GM12872 (cell line): ENCODE results near the gene CD83.

Experiments used
- TF ChIP-seq, protein P1 (sequence below): IDR thresholded peaks from 3 replicates; pipeline ENCODE4 v1.5.1; 2011; ENCODE audit warnings: low read depth, mild to moderate bottlenecking, low read length, moderate library complexity; ENCODE audit not compliant: insufficient read depth

The CD83 gene

DNA sequence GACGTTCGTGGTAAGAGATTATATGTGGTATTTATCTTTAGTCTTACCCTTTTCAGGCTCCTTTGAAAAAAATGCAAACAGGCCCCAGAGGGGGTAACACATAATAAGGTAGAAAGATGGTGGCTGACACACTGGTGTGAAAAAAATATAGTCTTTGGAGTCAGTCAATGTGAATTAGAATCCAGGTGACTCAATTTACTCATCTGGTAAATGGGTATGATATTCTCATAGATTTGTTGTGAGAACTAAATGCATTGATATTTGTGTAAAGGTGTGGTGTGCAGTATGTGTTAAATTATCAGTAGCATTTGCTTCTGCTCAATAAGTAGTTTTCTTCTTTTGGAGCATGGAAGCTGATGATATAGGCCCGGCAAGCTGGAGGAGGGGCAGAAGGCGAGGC is 25.7 kb downstream of the CD83 start:
- TF ChIP-seq, protein P1, sequence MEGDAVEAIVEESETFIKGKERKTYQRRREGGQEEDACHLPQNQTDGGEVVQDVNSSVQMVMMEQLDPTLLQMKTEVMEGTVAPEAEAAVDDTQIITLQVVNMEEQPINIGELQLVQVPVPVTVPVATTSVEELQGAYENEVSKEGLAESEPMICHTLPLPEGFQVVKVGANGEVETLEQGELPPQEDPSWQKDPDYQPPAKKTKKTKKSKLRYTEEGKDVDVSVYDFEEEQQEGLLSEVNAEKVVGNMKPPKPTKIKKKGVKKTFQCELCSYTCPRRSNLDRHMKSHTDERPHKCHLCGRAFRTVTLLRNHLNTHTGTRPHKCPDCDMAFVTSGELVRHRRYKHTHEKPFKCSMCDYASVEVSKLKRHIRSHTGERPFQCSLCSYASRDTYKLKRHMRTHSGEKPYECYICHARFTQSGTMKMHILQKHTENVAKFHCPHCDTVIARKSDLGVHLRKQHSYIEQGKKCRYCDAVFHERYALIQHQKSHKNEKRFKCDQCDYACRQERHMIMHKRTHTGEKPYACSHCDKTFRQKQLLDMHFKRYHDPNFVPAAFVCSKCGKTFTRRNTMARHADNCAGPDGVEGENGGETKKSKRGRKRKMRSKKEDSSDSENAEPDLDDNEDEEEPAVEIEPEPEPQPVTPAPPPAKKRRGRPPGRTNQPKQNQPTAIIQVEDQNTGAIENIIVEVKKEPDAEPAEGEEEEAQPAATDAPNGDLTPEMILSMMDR: no peak

DNA sequence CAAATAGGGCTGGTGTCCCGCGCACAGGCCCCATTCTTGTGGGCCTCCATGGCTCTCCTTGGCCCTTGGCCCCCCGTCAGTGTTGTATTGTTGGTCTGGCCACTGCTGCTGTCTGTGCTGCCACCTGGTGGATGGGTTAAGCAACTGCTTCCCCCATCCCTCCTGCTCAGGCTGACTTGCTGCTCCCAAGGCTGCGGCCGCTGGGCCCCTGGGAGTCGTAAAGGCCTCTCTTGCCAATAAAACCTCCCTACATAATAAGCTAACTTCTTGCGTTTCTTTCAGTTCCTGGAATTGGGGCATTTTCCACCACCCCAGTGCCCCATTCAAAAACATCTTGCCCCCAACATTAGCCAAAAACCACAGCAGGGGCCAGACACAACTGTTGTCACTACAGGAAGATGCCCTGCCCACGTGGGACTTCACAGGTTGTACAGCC is 27.1 kb downstream of the CD83 start:
- TF ChIP-seq, protein P1: peak; percentile 97

DNA sequence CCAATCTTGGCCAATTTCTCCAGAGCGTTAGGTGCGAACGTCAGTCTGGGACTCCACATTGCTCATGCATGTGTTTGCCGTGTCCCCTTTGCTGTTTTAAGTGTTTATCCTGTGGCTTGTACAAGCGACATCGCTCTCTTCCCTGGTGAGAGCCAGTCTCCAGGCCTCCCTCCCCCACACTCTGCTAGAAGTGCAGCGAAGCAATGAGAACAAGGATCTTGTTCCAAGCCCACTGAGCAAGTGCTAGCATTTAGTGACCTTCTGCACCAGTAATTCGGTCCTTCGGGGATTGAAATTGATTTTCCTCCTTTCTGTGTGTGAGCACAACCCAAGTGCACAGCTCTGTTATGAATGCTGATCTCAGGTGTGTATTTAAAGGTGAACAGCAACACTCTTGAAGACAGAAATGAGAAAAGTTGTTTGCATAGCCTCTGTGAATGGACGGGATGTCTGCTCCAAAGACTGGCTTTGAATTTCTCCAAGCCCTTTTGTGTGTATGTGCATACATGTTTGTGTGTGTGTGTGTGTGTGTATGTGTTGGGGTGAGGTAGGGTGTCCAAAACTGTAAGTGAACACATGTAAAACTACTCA is 29.0 kb downstream of the CD83 start:
- TF ChIP-seq, protein P1: no peak

DNA sequence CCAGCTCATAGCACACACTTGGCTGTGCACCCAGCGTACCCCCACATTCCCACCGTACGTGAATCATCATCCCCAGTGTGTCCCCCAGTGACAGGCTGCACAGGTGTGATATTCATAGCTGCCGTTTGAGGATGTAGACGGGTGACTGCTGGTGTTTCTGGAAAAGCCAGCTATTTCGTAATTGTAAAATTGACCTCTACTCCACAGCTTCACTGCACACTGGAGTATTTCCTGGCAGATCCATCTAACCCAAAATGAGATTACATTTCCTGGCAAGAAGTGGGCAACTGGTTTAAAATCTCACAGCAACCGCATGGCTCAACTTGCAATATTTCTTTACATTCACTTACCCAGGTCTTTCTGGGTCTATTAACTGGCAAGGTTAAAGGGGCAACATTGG is 30.3 kb downstream of the CD83 start:
- TF ChIP-seq, protein P1: no peak

DNA sequence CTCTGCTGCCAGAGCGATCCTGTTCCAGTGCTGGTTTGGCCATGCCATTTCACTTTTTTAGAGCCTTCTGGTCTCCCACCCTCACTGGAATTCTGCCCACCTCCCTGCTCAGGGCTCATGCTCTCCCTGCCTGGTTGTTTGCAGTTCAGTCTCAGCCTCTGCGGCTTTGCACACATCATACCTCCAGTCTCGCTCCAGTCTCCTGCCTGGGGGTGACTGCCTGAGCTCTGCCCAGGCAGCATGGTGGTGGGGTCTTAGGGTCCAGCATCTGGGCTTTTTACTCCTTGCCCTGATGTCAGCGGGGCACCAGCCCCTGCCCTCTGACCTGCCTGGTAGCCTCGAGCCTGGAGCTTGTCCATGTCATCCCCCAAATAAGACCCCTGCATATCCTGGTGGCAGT is 30.9 kb downstream of the CD83 start:
- TF ChIP-seq, protein P1: no peak

DNA sequence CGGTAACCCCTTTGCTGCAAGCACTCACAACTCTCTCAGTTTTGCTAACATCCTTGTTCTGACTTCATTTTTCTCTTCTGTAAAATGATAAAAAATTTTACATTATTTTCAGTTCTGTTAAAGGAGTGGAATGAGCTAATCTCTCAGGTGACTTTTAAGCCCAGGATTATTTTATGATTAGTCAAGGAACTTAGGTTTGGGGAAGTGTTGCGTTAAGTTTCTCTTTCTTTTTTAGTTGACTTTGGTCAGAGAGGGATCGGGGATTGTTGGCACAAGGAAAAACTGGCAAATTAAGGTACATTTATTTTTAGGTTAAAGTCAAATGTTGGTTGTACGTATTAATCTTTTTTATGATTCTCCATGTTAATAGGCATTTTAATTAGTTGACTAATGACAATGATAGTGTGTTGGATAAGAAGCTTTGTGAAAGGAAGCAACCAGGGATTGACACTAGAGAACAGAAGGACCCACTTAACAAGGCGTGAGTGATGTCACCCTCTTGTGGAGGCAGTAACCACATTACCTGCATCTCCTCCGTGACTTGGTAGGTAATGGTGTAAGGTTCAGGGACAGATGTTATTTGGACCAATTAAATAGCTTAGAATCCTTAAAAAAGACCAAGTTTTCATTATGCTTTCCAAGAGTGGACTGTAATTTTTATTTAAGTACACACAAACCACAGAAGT is 31.6 kb downstream of the CD83 start:
- TF ChIP-seq, protein P1: no peak

DNA sequence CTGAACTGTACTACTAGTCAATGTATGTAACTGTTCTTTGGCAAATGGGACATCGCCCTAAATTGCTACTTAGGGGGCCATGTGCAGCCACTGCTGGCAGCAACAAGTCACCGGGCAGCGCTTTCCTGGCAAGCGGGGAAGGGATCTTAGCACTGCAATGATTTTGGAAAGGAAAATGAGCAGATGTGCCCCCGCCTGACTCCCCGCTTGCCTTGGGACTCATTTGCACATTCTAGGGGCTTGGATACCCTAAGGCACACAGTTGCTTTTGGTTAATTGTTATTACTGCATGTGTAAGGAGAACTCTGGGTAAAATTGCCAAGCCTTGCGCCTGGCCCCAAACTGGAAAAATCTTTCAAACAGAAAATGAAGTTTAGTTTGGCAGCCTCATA is 32.2 kb downstream of the CD83 start:
- TF ChIP-seq, protein P1: no peak
